Tibial nerve (tissue), 4 donors: ENCODE results near the gene CACNA1H.

Experiments used
- CTCF ChIP-seq, 5 experiments: fragments of 200-600 bp in 3 of 5; fragments of 450-650 bp in 2 of 5; sonication (generic) in 3 of 5; IDR thresholded peaks; one replicate each; pipeline ENCODE4 v1.5.1; 2016 to 2019; ENCODE audit warnings: antibody characterized with exemption in 5 of 5, mild to moderate bottlenecking in 3 of 5, moderate library complexity in 2 of 5
- EP300 ChIP-seq, 2 donors: sonication (generic); formaldehyde crosslinking; IDR thresholded peaks; one replicate each; pipeline ENCODE4 v1.6.1; 2017; ENCODE audit warnings: antibody characterized with exemption in 2 of 2, mild to moderate bottlenecking in 1 of 2
- POLR2A ChIP-seq, 2 donors: fragments of 450-650 bp; IDR thresholded peaks; one replicate each; pipeline ENCODE4 v1.6.1; 2017; ENCODE audit warnings: antibody characterized with exemption in 2 of 2, mild to moderate bottlenecking in 2 of 2, moderate library complexity in 2 of 2

- TF ChIP-seq CTCF (IDR thresholded peaks at IDR 0.05) (no peak), EP300 (IDR thresholded peaks at IDR 0.05) (no peak), POLR2A (IDR thresholded peaks at IDR 0.05) (no peak)
Observed at GRCh38 chr16:1113489-1113888, 39.4 kb upstream of the CACNA1H start.
